GM18508 (cell line): ENCODE results near the gene BCL2L13.

Source experiments
- ATAC-seq: cut with Tn5 transposase; IDR thresholded peaks from one replicate; pipeline ENCODE4 v1.9.1; 2021; ENCODE audit warnings: moderate number of reproducible peaks; ENCODE audit not compliant: insufficient read depth, unreplicated experiment

BCL2L13 gene, protein sequence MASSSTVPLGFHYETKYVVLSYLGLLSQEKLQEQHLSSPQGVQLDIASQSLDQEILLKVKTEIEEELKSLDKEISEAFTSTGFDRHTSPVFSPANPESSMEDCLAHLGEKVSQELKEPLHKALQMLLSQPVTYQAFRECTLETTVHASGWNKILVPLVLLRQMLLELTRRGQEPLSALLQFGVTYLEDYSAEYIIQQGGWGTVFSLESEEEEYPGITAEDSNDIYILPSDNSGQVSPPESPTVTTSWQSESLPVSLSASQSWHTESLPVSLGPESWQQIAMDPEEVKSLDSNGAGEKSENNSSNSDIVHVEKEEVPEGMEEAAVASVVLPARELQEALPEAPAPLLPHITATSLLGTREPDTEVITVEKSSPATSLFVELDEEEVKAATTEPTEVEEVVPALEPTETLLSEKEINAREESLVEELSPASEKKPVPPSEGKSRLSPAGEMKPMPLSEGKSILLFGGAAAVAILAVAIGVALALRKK

DNA sequence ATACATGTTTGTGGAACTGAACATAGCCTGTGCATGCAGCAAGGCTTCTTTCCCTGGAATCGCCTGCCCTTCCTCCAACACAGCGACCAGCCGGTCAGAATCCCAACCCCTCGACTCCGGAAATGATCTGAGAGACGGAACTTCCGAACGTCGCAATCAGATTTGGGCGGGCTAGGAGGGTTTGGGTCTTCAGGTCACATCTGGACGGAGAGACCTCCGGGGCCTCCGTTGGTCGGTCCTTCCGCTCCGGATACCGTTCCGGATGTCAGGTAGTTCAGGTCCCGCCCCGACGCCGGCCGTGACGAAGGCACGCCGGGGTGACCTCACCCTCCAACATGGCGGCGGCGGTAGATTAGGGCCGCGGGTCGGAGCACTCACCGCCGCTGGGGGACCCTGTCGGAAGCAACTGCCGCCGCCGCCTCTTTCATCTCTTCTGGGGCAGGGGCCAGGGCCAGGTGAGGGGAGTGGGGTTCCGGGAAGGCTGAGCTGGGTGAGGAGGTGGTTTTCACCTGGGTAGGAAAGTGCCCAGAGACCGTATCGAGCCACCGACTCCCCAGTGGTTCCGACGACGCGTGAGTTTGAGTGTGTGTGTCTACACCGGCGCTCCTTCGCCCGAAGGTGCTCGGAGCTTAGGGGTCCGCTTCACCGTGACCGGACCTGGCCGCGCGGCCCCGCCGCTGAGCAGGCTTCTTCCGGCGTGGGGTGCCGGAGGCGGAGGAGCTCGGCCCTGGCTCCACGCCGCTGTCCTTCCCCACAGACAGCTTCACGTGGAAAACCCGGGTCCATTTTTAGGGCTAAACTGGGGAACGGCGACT, at the start of gene BCL2L13:
TSS of gene BCL2L13 (plus strand) at position 326 of the 815 bp plus-strand sequence. CDS start 16,955 bp downstream, outside the sequence.
- ATAC-seq = peak; percentile 61

GRCh38 chr22:17589810-17590375, 48.7 kb upstream of the BCL2L13 start:
- no peak for ATAC-seq

DNA sequence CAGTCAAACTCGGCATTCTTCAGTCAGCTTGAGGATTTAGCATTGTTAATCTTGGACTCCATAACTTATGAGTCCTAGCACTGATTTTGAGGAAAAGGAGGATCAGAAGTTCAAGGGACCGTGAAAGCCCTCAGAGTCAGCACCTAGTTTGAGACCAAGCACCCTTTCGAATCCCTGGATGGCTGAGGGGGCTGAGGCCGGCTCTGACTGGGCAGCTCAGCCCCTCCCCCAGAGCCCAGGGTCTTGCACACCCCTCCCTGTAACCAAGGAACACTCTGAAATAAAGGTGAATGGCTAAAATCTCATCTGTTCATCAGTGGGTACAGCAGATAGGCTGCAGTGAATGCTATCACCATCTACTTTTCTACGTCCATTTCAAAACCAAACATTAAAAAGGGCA, 48.0 kb upstream of the BCL2L13 start:
- ATAC-seq = no peak

- no peak for ATAC-seq
These were observed 46.4 kb upstream of the BCL2L13 start for GRCh38 chr22:17592201-17592600.

GRCh38 chr22:17596226-17596625, 42.3 kb upstream of the BCL2L13 start:
- ATAC-seq = no peak

DNA sequence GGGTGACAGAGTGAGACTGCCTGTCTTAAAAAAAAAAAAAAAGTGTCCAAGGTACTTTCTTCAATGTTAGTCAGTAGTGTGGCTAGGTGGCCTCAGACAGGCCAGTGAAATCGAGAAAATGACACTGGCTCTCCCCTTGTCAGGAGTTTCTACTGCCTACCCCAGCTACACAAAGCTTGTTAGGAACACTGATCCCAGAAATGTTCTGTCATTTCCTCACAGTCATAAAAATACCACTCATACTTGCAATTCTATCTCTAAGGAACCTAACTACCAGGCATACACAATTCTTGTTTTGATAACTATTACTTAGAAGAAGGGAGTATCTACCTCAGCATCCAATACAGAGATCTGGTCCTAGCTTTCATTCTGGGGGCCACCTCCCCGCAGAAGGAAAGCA, 41.3 kb upstream of the BCL2L13 start:
- ATAC-seq = no peak

GRCh38 chr22:17598318-17598717, 40.2 kb upstream of the BCL2L13 start:
- ATAC-seq = no peak

- no peak for ATAC-seq
These were observed 37.5 kb upstream of the BCL2L13 start for GRCh38 chr22:17601031-17601430.

GRCh38 chr22:17603668-17604067, 34.9 kb upstream of the BCL2L13 start:
- ATAC-seq = no peak

DNA sequence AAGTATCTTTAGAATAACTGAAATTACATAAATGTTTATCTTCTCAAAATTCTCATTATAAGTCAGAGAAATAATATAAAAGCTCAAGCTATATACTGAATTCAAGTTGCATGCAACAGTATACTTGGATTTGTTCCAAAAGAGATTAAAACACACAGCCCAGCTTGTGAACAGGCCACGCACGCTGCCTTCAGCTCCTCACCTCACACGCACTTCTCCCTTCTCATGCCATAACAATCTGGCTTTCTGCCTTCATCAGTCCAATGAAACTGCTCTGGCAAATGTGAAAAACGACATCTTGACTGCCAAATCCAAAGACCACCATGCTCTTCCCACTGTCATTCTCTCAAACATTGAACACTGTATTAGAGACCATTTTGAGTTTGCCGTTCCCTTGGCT, 32.1 kb upstream of the BCL2L13 start:
- no peak for ATAC-seq

DNA sequence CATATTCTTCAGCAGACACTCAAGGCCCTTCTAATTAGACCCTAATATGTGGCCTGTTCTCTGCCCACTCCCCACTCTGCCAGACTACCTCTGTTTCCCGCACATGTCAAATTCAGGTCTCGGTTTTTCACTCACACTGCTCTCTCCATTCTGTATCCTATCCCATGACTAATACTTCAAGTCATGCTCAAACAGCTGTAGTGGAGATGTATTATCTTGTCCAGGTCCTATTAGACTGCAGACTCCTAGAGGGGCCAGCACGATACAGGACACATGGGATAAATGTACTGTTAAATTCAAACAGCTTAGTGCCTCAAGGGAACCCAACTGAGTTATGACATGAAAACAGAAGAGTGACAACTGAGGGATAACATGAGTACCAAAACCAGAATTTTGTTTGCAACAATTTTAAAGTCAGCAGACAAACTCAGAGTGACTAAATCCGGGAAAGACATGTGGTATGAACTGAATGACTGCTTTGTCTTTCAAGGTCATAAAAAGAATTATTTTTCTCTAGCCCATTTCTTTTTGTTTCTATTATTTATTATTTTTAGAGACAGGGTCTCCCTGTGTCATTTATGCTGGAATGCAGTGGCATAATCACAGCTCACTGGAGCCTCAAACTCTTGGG, 30.6 kb upstream of the BCL2L13 start:
- no peak for ATAC-seq

DNA sequence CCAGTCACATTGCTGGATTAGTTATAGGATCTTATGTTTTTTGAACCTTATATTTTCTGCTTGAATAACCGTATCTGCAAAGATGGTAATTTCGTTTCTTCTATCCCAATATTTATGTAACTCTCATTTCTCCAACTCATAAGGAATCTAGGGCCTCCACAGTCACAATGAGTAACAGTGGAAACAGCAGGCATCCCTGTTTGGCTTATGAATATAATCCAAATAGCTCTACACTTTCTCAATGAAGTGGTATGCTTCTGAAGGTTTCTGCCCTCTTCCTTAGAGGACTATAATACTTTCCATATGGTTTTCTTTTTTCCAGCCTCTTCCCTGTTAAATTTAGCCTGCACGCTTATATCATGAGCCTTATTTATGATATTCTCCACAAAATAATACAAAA, 26.5 kb upstream of the BCL2L13 start:
- no peak for ATAC-seq

GRCh38 chr22:17613280-17613679, 25.3 kb upstream of the BCL2L13 start:
- ATAC-seq = no peak

GRCh38 chr22:17627961-17628405, 10.6 kb upstream of the BCL2L13 start:
- ATAC-seq = no peak

DNA sequence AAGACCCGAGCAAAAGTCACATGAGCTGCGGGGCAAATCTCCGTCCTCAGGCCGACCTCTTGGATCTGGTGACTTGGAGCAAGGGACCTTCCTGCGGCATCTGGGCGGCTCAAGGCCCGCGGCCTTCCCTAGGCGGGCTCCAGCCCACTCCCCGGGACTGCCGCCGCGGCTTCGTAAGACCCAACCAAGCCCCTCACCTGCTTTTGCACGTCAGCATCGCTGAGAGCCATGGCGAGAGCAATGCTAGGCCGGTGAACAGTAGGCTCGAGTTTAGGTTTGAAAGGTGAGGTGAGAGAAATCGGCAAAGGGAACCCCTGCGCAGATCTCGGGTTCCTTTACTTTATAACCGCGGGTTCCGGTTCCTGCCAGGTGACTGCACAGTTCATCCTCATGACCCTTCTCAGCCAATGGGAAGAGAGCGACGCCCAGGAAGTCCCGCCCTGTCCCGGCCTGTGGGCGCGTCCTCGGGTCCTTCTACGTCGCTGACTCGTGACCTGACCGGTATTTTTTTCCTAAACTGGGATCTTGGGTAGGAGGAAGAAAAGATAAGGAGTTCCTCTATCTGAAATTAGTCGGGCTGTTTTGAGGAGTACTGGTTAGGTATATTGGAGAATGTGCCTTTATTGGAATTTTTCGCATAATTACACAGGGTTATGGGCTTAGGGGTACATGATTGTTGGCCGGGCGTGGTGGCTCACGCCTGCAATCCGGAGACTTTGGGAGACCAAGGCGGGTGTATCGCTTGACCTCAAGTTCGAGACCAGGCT, 10.0 kb upstream of the BCL2L13 start, which contains the start of gene ATP6V1E1:
TSS of gene ATP6V1E1 (minus strand) at position 344 of the 767 bp plus-strand sequence. CDS start at position 230, 114 bp downstream.
- ATAC-seq = peak; percentile 94

DNA sequence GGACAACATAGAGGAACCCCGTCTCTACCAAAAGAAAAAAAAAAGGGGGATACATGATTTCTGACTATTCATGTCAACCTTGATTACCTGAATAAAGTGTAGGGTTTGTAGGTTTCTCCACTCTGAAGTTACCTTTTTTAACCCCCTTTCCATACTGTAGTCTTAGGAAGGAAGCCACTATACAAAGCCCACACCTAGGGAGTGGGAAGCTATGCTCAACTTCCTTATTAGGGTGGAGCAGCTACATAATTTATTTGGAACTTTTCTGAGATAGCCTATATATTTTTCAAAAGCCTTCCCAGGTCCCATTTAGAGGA, 9.4 kb upstream of the BCL2L13 start:
- ATAC-seq = no peak

- ATAC-seq = no peak
These were observed 8.9 kb upstream of the BCL2L13 start for GRCh38 chr22:17629641-17630040.

- no peak for ATAC-seq
These were observed 7.4 kb upstream of the BCL2L13 start for GRCh38 chr22:17631076-17631565.

DNA sequence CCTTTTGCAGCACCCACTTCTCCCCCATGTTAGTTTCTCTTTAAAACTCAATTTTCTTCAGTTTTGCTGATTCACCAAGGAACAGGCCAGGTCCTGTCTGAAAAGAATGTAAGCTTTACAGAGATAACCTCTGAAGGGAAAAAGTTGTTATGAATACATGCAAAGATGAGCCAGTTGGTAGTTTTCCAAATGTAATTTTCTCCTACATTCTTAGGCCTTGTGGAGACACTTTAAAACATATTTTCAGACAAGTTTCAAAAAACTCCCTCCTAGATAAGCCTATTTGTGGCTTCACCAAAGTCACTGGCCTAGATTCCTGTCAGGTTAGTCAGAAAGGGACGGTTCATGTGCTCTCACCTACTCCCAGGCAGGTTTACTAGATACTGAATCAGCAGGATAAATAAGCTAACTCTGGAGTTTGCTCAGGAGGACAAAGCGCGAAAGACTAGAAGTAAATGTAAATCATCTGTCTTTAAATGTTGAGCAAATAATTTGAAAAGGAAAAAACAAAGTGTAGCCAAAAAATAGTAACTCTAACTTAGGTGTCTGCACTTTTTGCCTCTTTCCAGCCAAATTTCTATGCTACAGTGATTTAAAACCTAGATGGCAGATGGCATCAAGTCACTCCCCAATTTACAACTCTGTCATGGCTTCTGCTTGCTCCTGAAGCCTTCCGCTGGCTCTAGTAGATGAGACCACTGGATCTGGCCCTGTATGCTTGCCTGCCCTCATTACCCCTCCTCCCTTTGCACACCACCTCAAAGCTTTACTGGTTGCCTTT, 5.2 kb upstream of the BCL2L13 start:
- no peak for ATAC-seq
